K562 (cell line): Measurements from ENCODE around the gene TLE6. TPM values are rescaled to one million over a fixed set of nuclear protein-coding genes. Genes with fewer than 3 reads are reported as not detected.
A peak's percentile ranks its signal among the peaks of the same experiment; 100 is the strongest.

Experiments used
- ATAC-seq: fragments of 200-7000 bp; cut with Tn5 transposase; 3 replicates; pipeline ENCODE4 v1.9.1; 2020; ENCODE audit warnings: moderate library complexity
- BruUV-seq: library from RNA; stranded (reverse); fragments of 400-500 nt; replicated peaks from 2 replicates; lab custom pipeline; 2021; lab: Mats Ljungman, UMichigan
- CTCF ChIA-PET: fragments of 300-600 bp; formaldehyde crosslinking; extraction: SDS; loops from one replicate; lab custom pipeline; 2021; ENCODE audit warnings: low intra/inter-chr PET ratio; lab: Yijun Ruan, JAX
- POLR2A ChIA-PET: fragments of 300-600, 350-650 bp; sonication (Branson Sonifier 250); formaldehyde crosslinking; extraction: SDS; loops from one replicate; lab custom pipeline; 2021; ENCODE audit warnings: antibody characterized with exemption, inconsistent platforms; lab: Yijun Ruan, JAX
- DNase-seq, 4 experiments: peaks; one replicate each; pipeline versions ENCODE4 v3.0.0 to v3.0.0-alpha.2; 2011 to 2018; ENCODE audit warnings: low spot score in 3 of 4, mixed read lengths in 3 of 4; ENCODE audit errors: extremely low read depth in 1 of 4
- FAIRE-seq: peaks from 2 replicates; lab custom pipeline; 2011; peaks lifted over from hg19 to GRCh38; lab: Jason Lieb, UNC
- H2AFZ ChIP-seq: 2 replicates; pipeline ENCODE4 v1.6.0; 2011; ENCODE audit warnings: low read depth, low read length, control low read depth, inconsistent platforms
- H3K27ac ChIP-seq: fragments of 200-600 bp; 3 replicates; pipeline ENCODE4 v1.8.0; 2011; ENCODE audit warnings: low read depth, mild to moderate bottlenecking, control low read depth, inconsistent platforms, low read length, moderate library complexity, mixed read lengths; ENCODE audit errors: extremely low read depth
- H3K27me3 ChIP-seq, 2 experiments: fragments of 300-600 bp in 1 of 2; 2 replicates in 1 of 2; 3 replicates in 1 of 2; pipeline versions ENCODE4 v1.6.0 to v1.8.0; 2011; ENCODE audit warnings: inconsistent platforms in 2 of 2, low read length in 2 of 2, mild to moderate bottlenecking in 1 of 2, mixed read lengths in 1 of 2, moderate library complexity in 1 of 2; ENCODE audit not compliant: control insufficient read depth in 2 of 2, insufficient read depth in 2 of 2
- H3K36me3 ChIP-seq: fragments of 300-600 bp; 3 replicates; pipeline ENCODE4 v1.8.0; 2011; ENCODE audit warnings: mild to moderate bottlenecking, low read length, inconsistent platforms; ENCODE audit not compliant: control insufficient read depth, insufficient read depth
- H3K4me1 ChIP-seq, 2 experiments: fragments of 200-600 bp in 1 of 2; replicated peaks in 1 of 2; 2 replicates in 1 of 2; 3 replicates in 1 of 2; pipeline versions ENCODE4 v1.5.1 to v1.8.0; 2011; ENCODE audit warnings: inconsistent platforms in 2 of 2, low read length in 2 of 2, mild to moderate bottlenecking in 1 of 2, mixed read lengths in 1 of 2, moderate library complexity in 1 of 2; ENCODE audit not compliant: control insufficient read depth in 2 of 2, insufficient read depth in 2 of 2
- H3K4me2 ChIP-seq: 2 replicates; pipeline ENCODE4 v1.6.1; 2011; ENCODE audit warnings: low read length, control low read depth, inconsistent platforms, mixed read lengths; ENCODE audit not compliant: insufficient read depth
- H3K4me3 ChIP-seq: fragments of 200-600 bp; sonication (generic), shearing (Covaris generic); 2 replicates; pipeline ENCODE4 v1.5.1; 2016; ENCODE audit warnings: control low read depth, inconsistent platforms
- H3K79me2 ChIP-seq: fragments of 200-600 bp; 3 replicates; pipeline ENCODE4 v1.8.0; 2011; ENCODE audit warnings: low read length, inconsistent platforms; ENCODE audit not compliant: control insufficient read depth, insufficient read depth
- H3K9ac ChIP-seq, 2 experiments: 2 replicates each; pipeline versions ENCODE4 v1.6.0 to v1.6.1; 2011; ENCODE audit warnings: low read depth in 2 of 2, low read length in 2 of 2, control low read depth in 1 of 2, inconsistent platforms in 1 of 2, mild to moderate bottlenecking in 1 of 2, mixed read lengths in 1 of 2; ENCODE audit not compliant: insufficient read depth in 1 of 2
- H3K9me1 ChIP-seq: one replicate; pipeline ENCODE4 v1.6.0; 2011; ENCODE audit warnings: inconsistent platforms, mild to moderate bottlenecking, low read length, moderate library complexity; ENCODE audit not compliant: control insufficient read depth, insufficient read depth
- H3K9me3 ChIP-seq: replicated peaks from 2 replicates; pipeline ENCODE4 v1.5.1; 2011; ENCODE audit warnings: low read depth, low read length, inconsistent platforms; ENCODE audit not compliant: control insufficient read depth, insufficient read depth
- H4K20me1 ChIP-seq: replicated peaks from 2 replicates; pipeline ENCODE4 v1.6.1; 2011; ENCODE audit warnings: low read length, inconsistent platforms, mixed read lengths; ENCODE audit not compliant: control insufficient read depth, insufficient read depth
- ARID3B ChIP-seq: fragments of 250-450 bp; sonication (Bioruptor Pico); IDR thresholded peaks from 2 replicates; pipeline ENCODE4 v1.4.0; 2020; ENCODE audit warnings: borderline replicate concordance
- RAD21 ChIP-seq, 2 experiments: fragments of 250-450 bp in 1 of 2; fragments of 450-650 bp in 1 of 2; sonication (Bioruptor Pico) in 1 of 2; formaldehyde crosslinking in 1 of 2; IDR thresholded peaks in 1 of 2; conservative IDR thresholded peaks in 1 of 2; 2 replicates each; pipeline versions ENCODE4 v1.4.0 to v1.8.0; 2020 to 2022; ENCODE audit warnings: mild to moderate bottlenecking in 2 of 2, moderate library complexity in 1 of 2
- REST ChIP-seq, 2 experiments: fragments of 450-650 bp; formaldehyde crosslinking in 1 of 2; IDR thresholded peaks; 2 replicates each; pipeline versions ENCODE4 v1.4.0 to v1.6.1; 2014 to 2020; ENCODE audit warnings: mild to moderate bottlenecking in 2 of 2, borderline replicate concordance in 1 of 2, low read depth in 1 of 2
- ZNF699 ChIP-seq: fragments of 250-450 bp; sonication (Bioruptor Pico); IDR thresholded peaks from 2 replicates; pipeline ENCODE4 v1.8.0; 2021; ENCODE audit warnings: mild to moderate bottlenecking, moderate library complexity; ENCODE audit not compliant: insufficient replicate concordance
- WGBS: fragments of 100-300 bp; shearing (Covaris generic); methylation state at CpG from one replicate; pipeline ENCODE4 v1.1.6; 2016; ENCODE audit warnings: low coverage, mixed read lengths; ENCODE audit not compliant: insufficient coverage; ENCODE audit errors: missing lambda C conversion rate; 5-methylcytosine and 5-hydroxymethylcytosine counted together
- in situ Hi-C: fragments of 300-500 bp; cut with MboI; formaldehyde crosslinking; loops from 4 replicates; pipeline ENCODE4 v1.15.0; 2018; ENCODE audit warnings: inconsistent platforms, mixed read lengths
- intact Hi-C: fragments of 100-400 bp; cut with micrococcal nuclease; formaldehyde crosslinking; loops from 2 replicates; pipeline ENCODE4 v1.14.2; 2022
- polyA plus RNA-seq, 8 experiments: library from polyadenylated mRNA; depleted of rRNA in 4 of 8; stranded (reverse) in 5 of 8; unstranded in 3 of 8; fragments of >200 nt; fragmentation: Nextera tagmentation in 2 of 8; fragmentation: Illumina TruSeq in 1 of 8; extraction: Ambion mirVana in 2 of 8; extraction: Trizol in 1 of 8; gene quantifications; 2 replicates each; pipeline versions ENCODE4 v1.2.1 to v1.2.3, GENCODE V29; 2011 to 2014; ENCODE audit warnings: inconsistent platforms in 1 of 8, missing spikeins in 1 of 8
- total RNA-seq, 7 experiments: library from RNA; depleted of rRNA in 6 of 7; stranded (reverse); fragments of >200 nt in 6 of 7; fragmentation: Illumina TruSeq in 2 of 7; extraction: Trizol in 2 of 7; gene quantifications; 2 replicates each; pipeline versions ENCODE4 v1.2.1 to v1.2.3, GENCODE V29; 2011 to 2021; ENCODE audit warnings: low replicate concordance in 1 of 7

TLE6 gene
- total and polyA plus RNA-seq, 9 of the 15 experiments (the other 6 are each of a cell fraction or from before 2014, with no cell fraction given): 1.1 to 6.1 (median 2.5) TPM

- no peak for TF ChIP-seq ARID3B (CRISPR knock-in tag)
Observed at GRCh38 chr19:3039125-3039524, 61.8 kb downstream of the TLE6 start (continued).

- ATAC-seq: no peak
- CTCF ChIA-PET: no interaction called here
- H3K36me3 ChIP-seq: no peaks in the 10 kb centered on the region
- no peak overlapping the region for H3K4me3 ChIP-seq
- POLR2A ChIA-PET: interaction anchor here (0.6 to 1.8 kb wide), 8 partner anchors 11 to 1313 kb away, joined by 3 to 6 read pairs (median 3); no protein-coding TSS in a partner anchor
- H3K4me1 ChIP-seq: peaks cover 35 to 51% of the 10 kb centered on the region in 2 experiments
- no peaks in the 10 kb centered on the region for H3K9me3 ChIP-seq
- peak overlapping the region; percentile 41 for H3K27ac ChIP-seq
- H3K79me2 ChIP-seq: peaks cover 6% of the 10 kb centered on the region; the same call in 1 of the 3 replicates
- H3K4me2 ChIP-seq: peak overlapping the region; percentile 9; the same call in 1 of the 2 replicates
- BruUV-seq: no TSS peak
- WGBS: 32% methylated on average over 16 of the region's 17 CpGs
- H3K9me1 ChIP-seq: no peaks in the 10 kb centered on the region
- H3K9ac ChIP-seq: peak overlapping the region; percentile 16 to 38; a peak in 2 of 4 replicates
- FAIRE-seq: peak; percentile 70
- H2AFZ ChIP-seq: peak overlapping the region; percentile 51
- H3K27me3 ChIP-seq: no peaks in the 10 kb centered on the region
- intact Hi-C loops (loop anchor here (5.0 kb wide), 1 partner anchor 33 kb away; no protein-coding TSS in a partner anchor), in situ Hi-C loops (no loop called here)
- DNase-seq: peak in 1 of 4 experiments; percentile 60
- H4K20me1 ChIP-seq: no peaks in the 10 kb centered on the region
- TF ChIP-seq RAD21 (CRISPR knock-in tag; conservative IDR thresholded peaks at IDR 0.05 in 1 of 2, IDR thresholded peaks at IDR 0.05 in 1 of 2): 0 out of 4 replicates have a peak, but pooled peaks of 1 of the 2 experiments have one; percentile 15
- 0 out of 2 replicates have a peak, but pooled peaks have one; percentile 10 for TF ChIP-seq REST (IDR thresholded peaks at IDR 0.05; ENCODE audit: borderline replicate concordance)
- TF ChIP-seq REST (CRISPR knock-in tag; IDR thresholded peaks at IDR 0.05; ENCODE audit: low read depth): no peak
- TF ChIP-seq ZNF699: no peak
Observed at GRCh38 chr19:3039641-3040077, 62.3 kb downstream of the TLE6 start.
